HG03442 (cell line): ENCODE results near the gene THSD4.

Source experiments
- ATAC-seq: cut with Tn5 transposase; IDR thresholded peaks from one replicate; pipeline ENCODE4 v1.9.1; 2021; ENCODE audit warnings: mild to moderate bottlenecking, moderate library complexity; ENCODE audit not compliant: unreplicated experiment

THSD4 gene

GRCh38 chr15:71595846-71596553 lies 480.7 kb downstream of the THSD4 start:
- ATAC-seq: no peak

- no peak for ATAC-seq
These were observed 481.4 kb downstream of the THSD4 start for GRCh38 chr15:71596672-71597071.

DNA sequence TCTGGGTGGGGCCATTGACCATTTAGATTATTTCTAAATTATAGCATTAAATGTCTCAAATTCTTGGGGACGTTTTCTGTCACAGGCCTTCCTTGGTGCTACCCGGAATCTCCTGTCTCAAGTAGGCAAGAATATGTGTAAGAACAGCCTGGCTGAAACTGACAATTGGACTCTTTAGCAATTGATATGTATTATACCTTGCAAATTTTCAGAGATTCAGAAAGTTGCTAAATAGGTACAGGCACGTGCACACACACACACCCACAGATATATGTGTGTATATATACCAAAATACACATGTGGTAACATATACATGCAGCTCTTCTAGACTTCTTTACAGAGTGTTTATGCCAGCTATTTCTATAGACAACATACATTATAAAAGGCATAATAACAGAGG lies 481.9 kb downstream of the THSD4 start:
- no peak for ATAC-seq

GRCh38 chr15:71597637-71598036 lies 482.4 kb downstream of the THSD4 start:
- ATAC-seq: no peak

- no peak for ATAC-seq
These were observed 483.5 kb downstream of the THSD4 start for GRCh38 chr15:71598741-71599140.

DNA sequence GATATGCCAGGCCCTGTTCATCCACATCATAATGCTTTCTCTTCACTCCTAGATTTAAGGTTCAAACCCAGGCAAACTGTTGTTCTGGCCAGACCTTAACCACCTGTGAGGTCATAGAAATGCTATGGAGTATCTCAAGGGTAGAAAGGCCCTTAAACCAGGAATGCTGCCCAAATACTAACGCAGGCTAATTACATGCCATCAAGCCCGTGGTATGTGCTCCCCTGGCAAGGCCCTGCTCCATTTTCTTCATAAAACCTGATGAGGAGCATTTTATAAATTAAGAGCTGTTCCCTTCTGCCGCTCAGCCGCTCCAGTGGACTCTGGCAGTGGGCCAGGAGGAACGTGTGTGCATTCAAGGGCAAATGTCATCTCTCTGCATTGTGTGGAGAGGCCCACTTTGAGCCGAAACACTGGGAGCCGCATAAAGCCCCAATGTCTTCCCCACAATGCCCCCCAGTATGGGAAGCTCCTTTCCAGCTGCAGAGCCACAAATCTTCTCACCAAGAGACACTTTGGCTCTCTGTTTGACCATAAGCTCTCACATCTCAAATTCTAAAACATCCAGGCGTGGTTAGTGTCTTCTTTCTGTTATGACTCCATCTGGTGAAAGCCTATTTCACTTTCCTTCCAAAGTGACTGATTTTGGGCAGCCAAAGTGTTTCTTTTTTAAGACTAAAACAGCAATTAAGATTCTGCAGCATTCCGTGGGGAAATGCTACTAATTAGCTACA lies 484.3 kb downstream of the THSD4 start:
- ATAC-seq: no peak

- no peak for ATAC-seq
These were observed 485.0 kb downstream of the THSD4 start for GRCh38 chr15:71600237-71600636.

- no peak for ATAC-seq
These were observed 486.0 kb downstream of the THSD4 start for GRCh38 chr15:71601038-71601834.

DNA sequence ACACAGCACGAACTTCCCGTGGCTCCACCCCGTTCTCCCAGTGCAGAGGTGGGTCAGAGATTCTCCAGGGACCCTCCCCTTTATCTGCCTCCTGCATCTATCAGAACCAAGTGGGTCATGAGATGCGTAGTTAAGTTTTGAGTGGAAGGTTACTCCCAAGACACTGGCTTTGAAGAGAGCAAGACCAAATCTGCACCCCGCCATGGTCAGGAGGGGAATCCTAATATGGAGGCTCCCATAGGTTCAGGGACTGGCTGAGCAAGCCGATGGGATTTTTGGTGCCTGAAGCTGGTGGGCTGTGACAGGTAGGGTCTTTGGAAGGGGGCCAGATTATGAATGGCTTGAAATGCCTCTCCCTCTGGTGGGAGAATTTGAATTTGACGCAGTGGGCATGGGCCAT lies 488.1 kb downstream of the THSD4 start:
- no peak for ATAC-seq

DNA sequence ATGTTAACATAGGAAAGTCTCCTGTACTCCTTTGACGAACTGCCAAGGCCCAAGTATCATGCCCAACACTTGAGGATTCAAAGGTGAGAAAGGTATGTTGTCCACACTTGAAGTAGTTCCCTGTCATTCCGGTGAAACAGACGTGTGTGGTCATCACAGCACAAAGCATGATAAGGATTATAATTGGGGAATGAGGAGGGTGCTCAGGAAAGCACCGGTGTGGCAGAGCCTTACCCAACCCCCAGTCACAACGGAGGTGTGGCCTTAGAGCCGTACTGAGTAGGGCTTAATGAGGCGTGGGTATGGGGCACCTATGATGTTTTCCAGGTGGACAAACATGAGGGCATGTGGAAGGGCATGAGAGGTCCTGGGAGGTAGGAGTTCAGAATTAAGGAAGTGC lies 492.1 kb downstream of the THSD4 start:
- ATAC-seq: no peak

DNA sequence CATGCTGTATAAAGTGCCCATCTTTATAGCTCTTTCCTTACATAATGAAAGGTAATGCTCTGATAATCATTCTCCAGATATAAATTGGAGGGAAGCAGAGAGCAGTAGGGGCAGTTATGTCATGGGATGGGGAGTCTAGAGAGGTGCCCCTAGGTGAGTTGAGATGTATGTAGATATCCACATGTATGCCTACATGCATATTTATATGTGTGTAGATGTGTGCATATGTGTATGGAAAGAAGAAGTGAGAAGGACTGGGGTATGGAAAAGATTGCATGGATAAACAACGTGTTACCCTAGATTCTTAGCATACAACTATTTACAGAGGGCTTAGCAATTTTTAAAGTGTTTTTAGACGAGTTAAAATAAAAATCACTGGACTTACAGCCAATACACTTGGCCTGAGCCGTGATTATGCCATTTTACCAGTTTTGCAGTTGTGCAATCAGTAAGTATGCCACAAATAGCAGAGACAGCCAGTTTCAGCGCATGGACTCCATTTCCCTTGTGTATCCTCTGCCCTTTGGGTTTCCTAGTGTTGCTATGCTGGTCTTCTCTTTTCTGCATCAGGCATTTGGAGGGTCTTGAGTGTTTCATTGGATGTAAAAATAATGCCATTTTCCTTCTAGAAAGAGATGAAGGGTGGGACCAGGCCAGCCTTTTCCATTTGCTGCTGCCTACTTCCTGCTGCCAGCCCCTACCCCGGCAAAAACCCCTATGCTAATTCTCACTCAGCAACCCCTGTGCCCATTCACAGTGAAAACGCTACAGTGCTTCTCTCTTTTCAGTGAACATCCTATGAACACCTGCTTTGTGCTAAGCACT lies 495.7 kb downstream of the THSD4 start:
- no peak for ATAC-seq

DNA sequence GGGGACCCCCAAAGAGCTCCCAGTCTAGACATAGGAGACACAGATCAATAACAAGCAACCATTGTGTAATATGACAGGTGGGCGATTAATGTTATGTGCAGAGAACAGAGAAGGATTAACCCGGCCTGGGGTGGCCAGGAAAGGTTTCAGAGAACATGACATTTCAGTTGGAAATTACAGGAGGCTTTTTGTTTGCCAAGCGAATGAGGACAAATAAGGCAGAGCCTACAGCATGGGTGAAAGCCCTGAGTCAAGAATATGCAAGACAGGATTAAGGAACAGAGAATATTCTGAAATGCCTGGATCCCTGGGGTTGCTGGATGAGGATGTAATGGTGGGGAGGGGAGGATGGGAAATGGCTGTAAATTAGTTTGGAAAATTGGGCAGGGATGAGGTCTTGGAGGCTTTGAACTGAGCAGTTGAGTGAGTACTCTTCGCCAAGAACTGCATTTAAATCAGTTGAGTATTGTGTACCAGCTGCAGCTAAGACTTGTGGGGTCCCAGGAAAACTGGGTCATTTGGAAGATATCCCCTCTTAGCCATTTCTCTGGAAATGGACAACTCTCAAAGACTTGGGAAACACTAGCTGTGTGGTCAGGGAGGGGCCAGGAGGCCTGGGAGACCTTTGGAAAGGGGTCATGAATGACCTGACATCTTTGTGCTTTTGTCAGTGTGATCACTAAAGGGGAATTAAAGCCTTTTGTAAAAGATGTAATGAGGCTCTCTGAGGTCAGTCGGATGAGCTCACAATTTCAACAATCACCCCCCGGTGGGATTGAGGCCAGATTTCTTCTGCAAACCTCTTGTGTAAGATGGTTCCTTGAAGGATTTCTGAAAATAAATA lies 496.5 kb downstream of the THSD4 start:
- ATAC-seq: no peak

DNA sequence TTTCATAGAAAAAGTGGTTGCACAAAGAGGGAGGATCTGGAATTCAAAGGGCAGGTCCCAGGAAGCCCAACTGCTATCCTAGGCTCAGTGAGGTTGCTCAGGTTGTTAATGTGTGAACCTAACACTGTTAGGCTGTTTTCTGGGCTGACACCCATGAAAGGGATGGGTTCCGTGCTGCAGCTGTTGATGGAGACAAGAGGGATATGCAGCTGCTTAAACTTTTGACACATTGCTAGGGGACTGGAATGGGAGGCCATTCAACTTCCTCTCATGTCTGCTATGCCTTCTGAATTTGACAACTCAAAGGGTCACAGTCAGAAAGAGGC lies 497.1 kb downstream of the THSD4 start:
- ATAC-seq: no peak

DNA sequence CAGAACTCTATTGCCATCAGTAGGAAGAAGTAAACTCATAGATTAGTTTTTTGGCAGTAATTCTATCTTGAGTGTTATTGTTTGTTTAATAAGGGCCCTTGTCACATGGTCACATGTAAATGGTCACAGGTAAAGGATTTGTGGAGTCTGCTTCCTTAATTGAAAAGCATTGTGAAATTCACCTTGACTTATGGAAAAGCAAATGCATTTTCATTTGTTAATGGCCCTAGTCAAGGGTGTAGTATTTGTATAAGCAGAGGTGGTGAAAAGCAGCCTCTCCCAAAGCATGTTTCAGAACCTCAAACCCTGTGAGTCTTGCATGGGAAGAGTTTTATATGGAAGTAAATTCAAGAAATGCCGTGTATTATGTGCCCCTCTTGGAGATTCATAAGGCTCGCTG lies 497.6 kb downstream of the THSD4 start:
- ATAC-seq: no peak

DNA sequence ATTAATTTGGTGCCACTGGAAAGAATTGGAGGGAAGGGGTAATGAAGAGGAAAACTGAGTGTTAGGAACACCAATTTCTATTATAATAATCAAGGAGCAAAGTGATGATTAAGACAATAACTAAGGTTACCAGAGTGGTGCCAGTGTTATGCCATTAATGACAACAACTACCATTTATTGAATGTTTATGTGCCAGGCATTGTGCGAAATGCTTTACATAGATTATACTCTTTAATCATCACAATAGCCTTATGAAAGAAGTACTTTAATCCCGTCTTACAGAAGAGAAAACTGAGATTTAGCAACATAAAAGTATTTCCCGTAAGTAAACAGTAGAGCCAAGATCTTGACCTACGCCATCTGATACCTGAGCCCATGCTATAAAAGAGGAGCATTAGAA lies 507.8 kb downstream of the THSD4 start:
- ATAC-seq: no peak

DNA sequence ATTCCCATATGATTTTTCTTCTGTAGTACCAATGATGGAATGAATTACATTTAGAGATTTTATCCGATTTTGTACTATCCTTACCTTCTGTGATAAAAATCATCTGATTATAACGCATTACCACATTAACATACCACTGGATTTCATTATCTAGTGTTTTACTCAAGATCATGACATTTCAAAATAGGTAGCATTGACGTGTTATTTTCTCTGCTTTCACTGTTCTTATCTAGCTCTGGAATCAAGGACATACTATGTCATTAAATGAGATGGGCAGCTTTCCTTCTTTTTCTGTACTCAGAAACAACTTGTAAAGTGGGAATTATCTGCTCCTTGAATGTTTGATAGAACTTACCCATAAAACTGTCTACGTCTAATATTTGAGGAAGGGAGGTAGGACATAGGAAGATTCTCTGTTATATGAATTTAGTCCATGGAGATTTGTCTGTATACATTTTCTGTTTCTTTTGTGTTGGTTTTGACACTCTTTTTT lies 511.4 kb downstream of the THSD4 start:
- no peak for ATAC-seq

GRCh38 chr15:71627188-71627587 lies 511.9 kb downstream of the THSD4 start:
- ATAC-seq: no peak

- ATAC-seq: no peak
These were observed 512.3 kb downstream of the THSD4 start for GRCh38 chr15:71627604-71628003.

- no peak for ATAC-seq
These were observed 513.9 kb downstream of the THSD4 start for GRCh38 chr15:71628988-71629770.
